Measurements from ENCODE around the gene THAP3. TPM values are rescaled to one million over a fixed set of nuclear protein-coding genes. Genes with fewer than 3 reads are reported as not detected.

Gene THAP3
- total and polyA plus RNA-seq, 9 of the 15 experiments (the other 6 are each of a cell fraction or from before 2014, with no cell fraction given), result 1.9 to 31.2 (median 18.2) TPM

GRCh38 chr1:6614929-6615785 is 9.5 kb upstream of the THAP3 start (continued):
- TF ChIP-seq ZBTB11 (CRISPR knock-in tag; IDR thresholded peaks at IDR 0.05), result 0 out of 6 replicates have a peak, but pooled peaks of 1 of the 3 experiments have one; percentile 6
- no peak for TF ChIP-seq MED1 (CRISPR knock-in tag; IDR thresholded peaks at IDR 0.05; ENCODE audit: borderline replicate concordance)
- no peak for TF ChIP-seq NR2C1 (IDR thresholded peaks at IDR 0.05)
- no peak for TF ChIP-seq NR2C1 (tag; IDR thresholded peaks at IDR 0.05)
- peak; percentile 50; the same call in 1 of the 2 replicates for TF ChIP-seq SAFB (IDR thresholded peaks at IDR 0.05; ENCODE audit: borderline replicate concordance, low read depth, low read length)
- TF ChIP-seq NRF1 (conservative IDR thresholded peaks at IDR 0.05 in 1 of 2, IDR thresholded peaks at IDR 0.05 in 1 of 2), result no peak
- TF ChIP-seq CXXC5 (CRISPR knock-in tag; IDR thresholded peaks at IDR 0.05), result peak; percentile 28; the same call in 1 of the 2 replicates
- TF ChIP-seq SMAD2 (IDR thresholded peaks at IDR 0.05; ENCODE audit: low read depth, low read length), result no peak
- no peak for TF ChIP-seq HES1 (IDR thresholded peaks at IDR 0.05; ENCODE audit: low read depth)
- no peak for TF ChIP-seq STAT5A (IDR thresholded peaks at IDR 0.05; ENCODE audit: borderline replicate concordance, low read length)
- no peak for TF ChIP-seq EZH2 (IDR thresholded peaks at IDR 0.05; ENCODE audit: borderline replicate concordance, low read depth, low read length)
- TF ChIP-seq KLF10 (CRISPR knock-in tag; IDR thresholded peaks at IDR 0.05), result no peak
- peak; percentile 42 for TF ChIP-seq CCNT2 (IDR thresholded peaks at IDR 0.05; ENCODE audit: borderline replicate concordance, extremely low read depth, insufficient read length, low read depth, low read length)
- TF ChIP-seq MCM7 (IDR thresholded peaks at IDR 0.05), result no peak
- no peak for TF ChIP-seq ZFP1 (CRISPR knock-in tag; IDR thresholded peaks at IDR 0.05)
- no peak for TF ChIP-seq MTA3 (IDR thresholded peaks at IDR 0.05; ENCODE audit: borderline replicate concordance)
- no peak for TF ChIP-seq ZNF232 (CRISPR knock-in tag; IDR thresholded peaks at IDR 0.05)
- TF ChIP-seq ZC3H4 (CRISPR knock-in tag; IDR thresholded peaks at IDR 0.05; ENCODE audit: borderline replicate concordance), result no peak
- TF ChIP-seq KDM2B (CRISPR knock-in tag; IDR thresholded peaks at IDR 0.05), result peak; percentile 78; the same call in 1 of the 2 replicates
- peak; percentile 82 for TF ChIP-seq ZBTB7A (IDR thresholded peaks at IDR 0.05; ENCODE audit: borderline replicate concordance, control insufficient read depth, low read depth, low read length)
- TF ChIP-seq PCBP1 (IDR thresholded peaks at IDR 0.05; ENCODE audit: low read depth, low read length, poor library complexity, severe bottlenecking), result peak; percentile 47
- TF ChIP-seq SETDB1 (IDR thresholded peaks at IDR 0.05; ENCODE audit: low read length), result no peak
- TF ChIP-seq TFE3 (CRISPR knock-in tag; IDR thresholded peaks at IDR 0.05), result no peak

All from K562 (cell line).